ENCODE data around the gene BNC2. TPM values are rescaled to one million over a fixed set of nuclear protein-coding genes. Genes with fewer than 3 reads are reported as not detected.
A peak's percentile ranks its signal among the peaks of the same experiment; 100 is the strongest.

BNC2 gene
- total RNA-seq, 1 experiment from 2014 or later = 11.7 TPM

GRCh38 chr9:16904655-16905054 is 34.2 kb upstream of the BNC2 start:
- BruUV-seq (replicated peaks) = no TSS peak
- Histone ChIP-seq H3K9me3 (ENCODE audit: low read length) (no peaks in the 10 kb centered on the region), H3K4me3 (ENCODE audit: low read length) (no peak overlapping the region), H3K79me2 (ENCODE audit: low read length) (no peaks in the 10 kb centered on the region), H3K9ac (ENCODE audit: low read length) (no peak overlapping the region), H3K36me3 (ENCODE audit: low read depth, low read length) (no peaks in the 10 kb centered on the region), H3K27ac (ENCODE audit: low read length) (no peak overlapping the region), H4K20me1 (ENCODE audit: low read length) (no peaks in the 10 kb centered on the region), H3K27me3 (ENCODE audit: low read length) (no peaks in the 10 kb centered on the region), H3K4me1 (ENCODE audit: insufficient read depth, low read length) (0 out of 2 replicates have a peak, but pooled peaks cover 5% of the 10 kb centered on the region), H3K9me2 (replicated peaks; ENCODE audit: low read length) (no peaks in the 10 kb centered on the region), H2AFZ (ENCODE audit: low read length) (no peak overlapping the region), H3F3A (ENCODE audit: low read length, unreplicated experiment) (no peaks in the 10 kb centered on the region), H3K4me2 (ENCODE audit: low read length) (no peak overlapping the region)
- intact Hi-C loops (cut with micrococcal nuclease) = no loop called here
- ChIA-PET POLR2A (ENCODE audit: unreplicated experiment) (no interaction called here), CTCF (no interaction called here)
- no peak for DNase-seq
- no peak for ATAC-seq
- TF ChIP-seq EZH2phosphoT487 (IDR thresholded peaks at IDR 0.05; ENCODE audit: borderline replicate concordance, low read length) (no peak), CTCF (conservative IDR thresholded peaks at IDR 0.05; ENCODE audit: low read depth, low read length) (no peak), EZH2 (IDR thresholded peaks at IDR 0.05; ENCODE audit: low read length, unreplicated experiment) (no peak)

- Histone ChIP-seq H3K79me2 (ENCODE audit: low read length) (no peaks in the 10 kb centered on the region), H2AFZ (ENCODE audit: low read length) (no peak overlapping the region), H4K20me1 (ENCODE audit: low read length) (no peaks in the 10 kb centered on the region), H3K36me3 (ENCODE audit: low read depth, low read length) (no peaks in the 10 kb centered on the region), H3K4me2 (ENCODE audit: low read length) (no peak overlapping the region), H3K27ac (ENCODE audit: low read length) (no peak overlapping the region), H3K9me3 (ENCODE audit: low read length) (no peaks in the 10 kb centered on the region), H3K27me3 (ENCODE audit: low read length) (no peaks in the 10 kb centered on the region), H3F3A (ENCODE audit: low read length, unreplicated experiment) (no peaks in the 10 kb centered on the region), H3K9ac (ENCODE audit: low read length) (no peak overlapping the region), H3K4me1 (ENCODE audit: insufficient read depth, low read length) (no peaks in the 10 kb centered on the region), H3K9me2 (replicated peaks; ENCODE audit: low read length) (no peaks in the 10 kb centered on the region), H3K4me3 (ENCODE audit: low read length) (no peak overlapping the region)
- ChIA-PET CTCF (no interaction called here), POLR2A (ENCODE audit: unreplicated experiment) (no interaction called here)
- no peak for TF ChIP-seq EZH2phosphoT487 (IDR thresholded peaks at IDR 0.05; ENCODE audit: borderline replicate concordance, low read length)
- no peak for TF ChIP-seq EZH2 (IDR thresholded peaks at IDR 0.05; ENCODE audit: low read length, unreplicated experiment)
- no peak for TF ChIP-seq CTCF (conservative IDR thresholded peaks at IDR 0.05; ENCODE audit: low read depth, low read length)
- intact Hi-C loops (cut with micrococcal nuclease) = no loop called here
- no TSS peak for BruUV-seq (replicated peaks)
- ATAC-seq (no peak), DNase-seq (peak; percentile 58)
Observed at GRCh38 chr9:16901590-16901989, 31.1 kb upstream of the BNC2 start.

GRCh38 chr9:16899606-16900005 is 29.1 kb upstream of the BNC2 start:
- TF ChIP-seq EZH2 (IDR thresholded peaks at IDR 0.05; ENCODE audit: low read length, unreplicated experiment) (no peak), CTCF (conservative IDR thresholded peaks at IDR 0.05; ENCODE audit: low read depth, low read length) (no peak), EZH2phosphoT487 (IDR thresholded peaks at IDR 0.05; ENCODE audit: borderline replicate concordance, low read length) (no peak)
- ChIA-PET CTCF (interaction anchor here (0.6 kb wide), 1 partner anchor 28 kb away, joined by 4 read pairs; no protein-coding TSS in a partner anchor), POLR2A (ENCODE audit: unreplicated experiment) (interaction anchor here (0.7 kb wide), 1 partner anchor 20 kb away, joined by 4 read pairs; no protein-coding TSS in a partner anchor)
- Histone ChIP-seq H3K4me1 (ENCODE audit: insufficient read depth, low read length) (no peaks in the 10 kb centered on the region), H3K4me3 (ENCODE audit: low read length) (no peak overlapping the region), H3K4me2 (ENCODE audit: low read length) (no peak overlapping the region), H2AFZ (ENCODE audit: low read length) (no peak overlapping the region), H3K79me2 (ENCODE audit: low read length) (no peaks in the 10 kb centered on the region), H3K27ac (ENCODE audit: low read length) (no peak overlapping the region), H3K9me3 (ENCODE audit: low read length) (no peaks in the 10 kb centered on the region), H3K9ac (ENCODE audit: low read length) (no peak overlapping the region), H3K27me3 (ENCODE audit: low read length) (no peaks in the 10 kb centered on the region), H4K20me1 (ENCODE audit: low read length) (no peaks in the 10 kb centered on the region), H3F3A (ENCODE audit: low read length, unreplicated experiment) (no peaks in the 10 kb centered on the region), H3K36me3 (ENCODE audit: low read depth, low read length) (no peaks in the 10 kb centered on the region), H3K9me2 (replicated peaks; ENCODE audit: low read length) (no peaks in the 10 kb centered on the region)
- BruUV-seq (replicated peaks) = no TSS peak
- ATAC-seq = no peak
- intact Hi-C loops (cut with micrococcal nuclease) = no loop called here
- no peak for DNase-seq
